ENCODE data around the gene PPP1CB.

PPP1CB gene

DNA sequence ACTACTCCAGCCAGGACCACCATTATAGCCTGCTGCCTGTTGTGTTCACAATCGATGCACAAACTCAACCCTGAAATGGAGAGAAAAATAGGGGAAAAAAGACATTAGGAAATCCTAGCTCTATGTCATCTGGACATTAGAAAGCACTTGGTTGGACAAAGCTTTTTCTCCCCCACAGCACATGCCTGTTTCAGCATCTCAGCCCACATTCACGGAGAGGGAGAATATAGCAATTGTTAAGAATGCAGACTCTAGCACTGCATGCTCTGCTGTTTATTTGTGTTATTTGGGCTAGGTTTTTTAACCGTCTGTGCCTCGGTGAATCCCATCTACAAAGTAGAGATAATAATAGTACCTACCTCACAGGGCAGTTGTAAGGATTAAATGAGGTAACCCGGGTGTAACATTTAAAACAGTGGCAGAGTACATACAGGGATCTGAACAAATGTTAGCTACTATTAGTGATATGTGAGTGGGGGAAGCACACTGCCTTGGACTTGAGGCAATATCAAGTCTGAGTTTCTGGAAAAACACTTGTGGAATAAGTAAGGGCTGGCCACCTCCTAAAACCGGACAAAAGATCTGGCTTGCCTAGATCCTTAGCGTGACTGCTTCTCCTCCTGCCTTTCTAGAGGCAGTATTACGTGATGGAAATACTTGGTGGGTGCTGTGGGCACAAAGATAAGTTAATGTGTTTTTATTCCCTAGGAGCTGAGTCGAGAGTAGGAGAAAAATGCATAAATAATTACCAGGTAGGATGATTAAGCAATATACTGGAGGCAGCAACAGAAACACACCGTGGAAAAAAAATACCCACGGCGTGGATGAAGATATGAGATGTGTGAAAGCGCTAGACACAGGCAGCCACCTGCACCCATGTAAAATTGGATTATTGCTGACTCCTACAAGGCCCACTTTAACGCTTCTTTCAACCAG, 1.0 kb upstream of the PPP1CB start:
- H3K27me3 ChIP-seq (ENCODE audit: insufficient read depth, poor library complexity, severe bottlenecking) = no peaks in the 10 kb centered on the region
- H3K4me3 ChIP-seq (replicated peaks; ENCODE audit: insufficient read depth, low read length) = peak overlapping the region; percentile 20
- peak overlapping the region; percentile 96 for H3K27ac ChIP-seq (replicated peaks)
- peak in 1 of 2 experiments; percentile 41 for DNase-seq (ENCODE audit: low read depth in 1 of 2, low spot score in 1 of 2)
- TF ChIP-seq CTCF (IDR thresholded peaks at IDR 0.05; ENCODE audit: insufficient read depth, low read length) (no peak), SPI1 (IDR thresholded peaks at IDR 0.05; ENCODE audit: borderline replicate concordance, low read depth) (no peak), REST (IDR thresholded peaks at IDR 0.05; ENCODE audit: insufficient replicate concordance, low read depth) (no peak), POLR2AphosphoS5 (IDR thresholded peaks at IDR 0.05; ENCODE audit: low read depth) (no peak), GABPA (IDR thresholded peaks at IDR 0.05; ENCODE audit: low read depth) (no peak)

- no peak for DNase-seq (ENCODE audit: low read depth in 1 of 2, low spot score in 1 of 2)
- Histone ChIP-seq H3K4me3 (replicated peaks; ENCODE audit: insufficient read depth, low read length) (peak overlapping the region; percentile 96), H3K27me3 (ENCODE audit: insufficient read depth, poor library complexity, severe bottlenecking) (no peaks in the 10 kb centered on the region), H3K27ac (replicated peaks) (peak overlapping the region; percentile 96)
- no peak for TF ChIP-seq GABPA (IDR thresholded peaks at IDR 0.05; ENCODE audit: low read depth)
- TF ChIP-seq REST (IDR thresholded peaks at IDR 0.05; ENCODE audit: insufficient replicate concordance, low read depth) = no peak
- TF ChIP-seq SPI1 (IDR thresholded peaks at IDR 0.05; ENCODE audit: borderline replicate concordance, low read depth) = no peak
- peak; percentile 67; the same call in 1 of the 2 replicates for TF ChIP-seq POLR2AphosphoS5 (IDR thresholded peaks at IDR 0.05; ENCODE audit: low read depth)
- no peak for TF ChIP-seq CTCF (IDR thresholded peaks at IDR 0.05; ENCODE audit: insufficient read depth, low read length)
Measured at GRCh38 chr2:28751956-28752630, 463 bp downstream of the PPP1CB start.

GRCh38 chr2:28752631-28753376, 1.2 kb downstream of the PPP1CB start:
- Histone ChIP-seq H3K27ac (replicated peaks) (peak overlapping the region; percentile 96), H3K27me3 (ENCODE audit: insufficient read depth, poor library complexity, severe bottlenecking) (no peaks in the 10 kb centered on the region), H3K4me3 (replicated peaks; ENCODE audit: insufficient read depth, low read length) (peak overlapping the region; percentile 96)
- TF ChIP-seq POLR2AphosphoS5 (IDR thresholded peaks at IDR 0.05; ENCODE audit: low read depth) (no peak), REST (IDR thresholded peaks at IDR 0.05; ENCODE audit: insufficient replicate concordance, low read depth) (no peak), SPI1 (IDR thresholded peaks at IDR 0.05; ENCODE audit: borderline replicate concordance, low read depth) (no peak), GABPA (IDR thresholded peaks at IDR 0.05; ENCODE audit: low read depth) (no peak), CTCF (IDR thresholded peaks at IDR 0.05; ENCODE audit: insufficient read depth, low read length) (no peak)
- no peak for DNase-seq (ENCODE audit: low read depth in 1 of 2, low spot score in 1 of 2)
